ENCODE results near the gene MEGF8. TPM values are rescaled to one million over a fixed set of nuclear protein-coding genes. Genes with fewer than 3 reads are reported as not detected.

The MEGF8 gene
- total and polyA plus RNA-seq, 9 of the 15 experiments (the other 6 are each of a cell fraction or from before 2014, with no cell fraction given): 0.28 to 13.1 (median 3.0) TPM

GRCh38 chr19:42280815-42281145 lies 44.7 kb upstream of the MEGF8 start:
- in situ Hi-C loops (cut with MboI) (no loop called here), intact Hi-C loops (cut with micrococcal nuclease) (no loop called here)
- 2% methylated on average over 11 of the region's 20 CpGs for WGBS (ENCODE audit: insufficient coverage, low coverage, missing lambda C conversion rate)
- Histone ChIP-seq H3K4me1 (replicated peaks in 1 of 2; ENCODE audit: control insufficient read depth in 2 of 2, insufficient read depth in 2 of 2, low read length in 2 of 2) (peaks cover 43 to 70% of the 10 kb centered on the region in 2 experiments), H3K79me2 (ENCODE audit: control insufficient read depth, insufficient read depth, low read length) (peaks cover 60% of the 10 kb centered on the region), H3K9ac (ENCODE audit: insufficient read depth in 1 of 2, low read depth in 2 of 2, low read length in 2 of 2) (peak overlapping the region; percentile 79 to 90; a peak in 3 of 4 replicates), H3K27ac (ENCODE audit: extremely low read depth, low read depth, low read length) (peak overlapping the region; percentile 69), H3K36me3 (ENCODE audit: control insufficient read depth, insufficient read depth, low read length) (peaks cover 15% of the 10 kb centered on the region; the same call in 2 of the 3 replicates), H3K4me2 (ENCODE audit: insufficient read depth, low read length) (peak overlapping the region; percentile 97; the same call in 1 of the 2 replicates), H3K9me1 (ENCODE audit: control insufficient read depth, insufficient read depth, low read length) (no peaks in the 10 kb centered on the region), H2AFZ (ENCODE audit: low read depth, low read length) (peak overlapping the region; percentile 90; the same call in 1 of the 2 replicates), H3K9me3 (replicated peaks; ENCODE audit: control insufficient read depth, insufficient read depth, low read depth, low read length) (no peaks in the 10 kb centered on the region), H4K20me1 (replicated peaks; ENCODE audit: control insufficient read depth, insufficient read depth, low read length) (0 out of 2 replicates have a peak, but pooled peaks cover 8% of the 10 kb centered on the region), H3K4me3 (peak overlapping the region; percentile 93), H3K27me3 (ENCODE audit: control insufficient read depth in 2 of 2, insufficient read depth in 2 of 2, low read length in 2 of 2) (no peaks in the 10 kb centered on the region; a peak in 1 of 5 replicates)
- CTCF ChIA-PET (ENCODE audit: low intra/inter-chr PET ratio): interaction anchor here (1.6 to 2.4 kb wide), 2 partner anchors 35 to 147 kb away, joined by 7 to 24 read pairs; no protein-coding TSS in a partner anchor
- POLR2A ChIA-PET: interaction anchor here (2.8 to 3.6 kb wide), 2 partner anchors 11 to 41 kb away, joined by 10 to 16 read pairs; partner anchors contain the start of gene CIC
- TF ChIP-seq SETDB1 (IDR thresholded peaks at IDR 0.05; ENCODE audit: low read length): no peak
- peak; percentile 89 for TF ChIP-seq EGR1 (conservative IDR thresholded peaks at IDR 0.05)
- no peak for TF ChIP-seq NCOA2 (IDR thresholded peaks at IDR 0.05; ENCODE audit: partially characterized antibody in 2 of 2)
- peak; percentile 72; the same call in 1 of the 2 replicates for TF ChIP-seq MEF2A (IDR thresholded peaks at IDR 0.05; ENCODE audit: control insufficient read depth, low read depth, low read length)
- no peak for TF ChIP-seq POLR2B (IDR thresholded peaks at IDR 0.05; ENCODE audit: low read depth, partially characterized antibody)
- TF ChIP-seq ZNF740 (CRISPR knock-in tag; IDR thresholded peaks at IDR 0.05): no peak
- TF ChIP-seq ZNF740 (tag; IDR thresholded peaks at IDR 0.05): peak in 1 of 2 experiments; percentile 63; a peak in 1 of 4 replicates
- 0 out of 2 replicates have a peak, but pooled peaks have one; percentile 0 for TF ChIP-seq SAFB (IDR thresholded peaks at IDR 0.05; ENCODE audit: borderline replicate concordance, low read depth, low read length)
- TF ChIP-seq KAT7 (CRISPR knock-in tag; IDR thresholded peaks at IDR 0.05; ENCODE audit: borderline replicate concordance): 0 out of 2 replicates have a peak, but pooled peaks have one; percentile 15
- no peak for TF ChIP-seq CBX5 (IDR thresholded peaks at IDR 0.05; ENCODE audit: borderline replicate concordance, low read depth)
- TF ChIP-seq ZFX (CRISPR knock-in tag; IDR thresholded peaks at IDR 0.05): 0 out of 2 replicates have a peak, but pooled peaks have one; percentile 8
- FAIRE-seq (no peak), DNase-seq (ENCODE audit: extremely low read depth in 1 of 4, low spot score in 3 of 4) (peak in 3 of 4 experiments; percentile 51 to 69 (median 67)), ATAC-seq (no peak; the same call in 2 of the 3 replicates)
- no TSS peak for BruUV-seq (replicated peaks)

Measured in K562 (cell line).